Left ventricle myocardium inferior (tissue), 1 donor: ENCODE data around the gene ACTN3. TPM values are rescaled to one million over a fixed set of nuclear protein-coding genes. Genes with fewer than 3 reads are reported as not detected.

ENCODE experiments used
- DNase-seq: peaks from one replicate; pipeline ENCODE4 v3.0.0-alpha.2; 2020
- H3K27ac ChIP-seq: fragments of 200-600 bp; replicated peaks from 2 replicates; pipeline ENCODE4 v1.8.0; 2021
- H3K27me3 ChIP-seq: fragments of 200-600 bp; 2 replicates; pipeline ENCODE4 v1.8.0; 2021; ENCODE audit warnings: low read depth
- H3K36me3 ChIP-seq: fragments of 200-600 bp; 2 replicates; pipeline ENCODE4 v1.8.0; 2021
- H3K4me1 ChIP-seq: fragments of 200-600 bp; 2 replicates; pipeline ENCODE4 v1.8.0; 2021
- H3K4me3 ChIP-seq: fragments of 200-600 bp; 2 replicates; pipeline ENCODE4 v1.8.0; 2021; ENCODE audit warnings: mild to moderate bottlenecking, moderate library complexity
- H3K9me3 ChIP-seq: fragments of 200-600 bp; replicated peaks from 2 replicates; pipeline ENCODE4 v1.8.0; 2021
- intact Hi-C: fragments of 100-400 bp; cut with micrococcal nuclease; formaldehyde crosslinking; loops from one replicate; pipeline ENCODE4 v1.11.0; 2022
- total RNA-seq: library from RNA; stranded (reverse); fragmentation: NEBNext Ultra II Directional; extraction: Animal tissue kit (Norgen Biotek cat#: 25700); gene quantifications from one replicate; pipeline ENCODE4 v1.2.1, GENCODE V29; 2021
- TF ChIP-seq, protein P1 (sequence below): fragments of 200-600 bp; IDR thresholded peaks from 2 replicates; pipeline ENCODE4 v1.8.0; 2021; ENCODE audit warnings: antibody characterized with exemption, mild to moderate bottlenecking, borderline replicate concordance
- donor health status: DM: no; HTN: yes; CAD: no; lungs with severe emphysema.

The ACTN3 gene
- total RNA-seq, 1 donor from 2014 or later = not detected

DNA sequence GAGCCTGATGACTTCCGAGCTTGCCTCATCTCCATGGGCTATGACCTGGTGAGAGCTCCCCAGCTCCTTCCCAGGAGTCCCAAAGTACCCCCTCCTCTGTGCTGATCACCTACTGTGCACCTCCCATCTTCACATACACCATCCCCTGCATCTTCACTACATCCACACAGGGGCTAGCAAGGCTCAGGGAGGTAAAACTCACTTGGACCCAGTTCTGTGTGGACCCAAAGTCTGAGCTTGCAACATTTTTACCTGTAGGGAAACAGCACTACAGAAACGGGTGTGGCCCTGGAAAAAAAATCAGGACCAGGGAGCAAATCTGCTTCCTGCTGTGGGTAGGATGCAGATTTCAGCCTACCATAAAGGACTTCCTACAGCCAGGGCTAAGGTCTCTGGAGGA is 15.6 kb downstream of the ACTN3 start:
- Histone ChIP-seq H3K27ac (no peak overlapping the region), H3K36me3 (peaks cover 3% of the 10 kb centered on the region), H3K27me3 (peaks cover 20% of the 10 kb centered on the region), H3K4me3 (no peak overlapping the region), H3K9me3 (no peaks in the 10 kb centered on the region), H3K4me1 (peaks cover 10% of the 10 kb centered on the region)
- DNase-seq = no peak
- TF ChIP-seq, protein P1, sequence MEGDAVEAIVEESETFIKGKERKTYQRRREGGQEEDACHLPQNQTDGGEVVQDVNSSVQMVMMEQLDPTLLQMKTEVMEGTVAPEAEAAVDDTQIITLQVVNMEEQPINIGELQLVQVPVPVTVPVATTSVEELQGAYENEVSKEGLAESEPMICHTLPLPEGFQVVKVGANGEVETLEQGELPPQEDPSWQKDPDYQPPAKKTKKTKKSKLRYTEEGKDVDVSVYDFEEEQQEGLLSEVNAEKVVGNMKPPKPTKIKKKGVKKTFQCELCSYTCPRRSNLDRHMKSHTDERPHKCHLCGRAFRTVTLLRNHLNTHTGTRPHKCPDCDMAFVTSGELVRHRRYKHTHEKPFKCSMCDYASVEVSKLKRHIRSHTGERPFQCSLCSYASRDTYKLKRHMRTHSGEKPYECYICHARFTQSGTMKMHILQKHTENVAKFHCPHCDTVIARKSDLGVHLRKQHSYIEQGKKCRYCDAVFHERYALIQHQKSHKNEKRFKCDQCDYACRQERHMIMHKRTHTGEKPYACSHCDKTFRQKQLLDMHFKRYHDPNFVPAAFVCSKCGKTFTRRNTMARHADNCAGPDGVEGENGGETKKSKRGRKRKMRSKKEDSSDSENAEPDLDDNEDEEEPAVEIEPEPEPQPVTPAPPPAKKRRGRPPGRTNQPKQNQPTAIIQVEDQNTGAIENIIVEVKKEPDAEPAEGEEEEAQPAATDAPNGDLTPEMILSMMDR = no peak
- intact Hi-C loops = no loop called here

DNA sequence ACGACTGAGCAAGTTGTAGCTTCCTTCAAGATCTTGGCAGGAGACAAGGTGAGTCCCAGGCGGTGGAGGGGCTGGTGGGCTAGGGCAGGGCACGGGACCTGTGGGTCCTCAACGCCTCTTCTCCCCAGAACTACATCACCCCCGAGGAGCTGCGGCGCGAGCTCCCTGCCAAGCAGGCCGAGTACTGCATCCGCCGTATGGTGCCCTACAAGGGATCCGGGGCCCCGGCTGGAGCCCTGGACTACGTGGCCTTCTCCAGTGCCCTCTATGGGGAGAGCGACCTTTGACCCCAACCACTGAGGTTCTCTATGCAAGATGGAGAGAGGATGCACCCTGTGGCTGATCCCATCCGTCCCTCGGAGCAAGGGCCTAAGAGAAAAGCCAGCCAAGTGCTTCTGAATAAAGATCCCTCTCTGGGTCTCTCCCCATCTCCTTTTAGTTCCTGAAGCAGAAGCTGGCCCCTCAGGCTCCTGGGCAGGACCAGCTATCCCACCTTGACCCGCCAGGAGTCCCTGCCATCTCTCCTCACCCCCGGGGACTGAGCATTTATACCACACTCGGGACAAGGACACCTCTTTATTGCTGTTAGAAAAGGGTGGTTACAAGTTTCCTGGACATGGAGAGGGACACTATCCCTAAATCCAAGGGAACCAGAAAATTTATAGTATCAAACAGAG is 16.3 kb downstream of the ACTN3 start:
- TF ChIP-seq, protein P1 = no peak
- intact Hi-C loops = no loop called here
- H3K9me3 ChIP-seq = no peaks in the 10 kb centered on the region
- peaks cover 3% of the 10 kb centered on the region for H3K36me3 ChIP-seq
- DNase-seq = no peak
- peaks cover 16% of the 10 kb centered on the region for H3K4me1 ChIP-seq
- no peak overlapping the region for H3K27ac ChIP-seq
- H3K27me3 ChIP-seq = peaks cover 12% of the 10 kb centered on the region
- H3K4me3 ChIP-seq = no peak overlapping the region

DNA sequence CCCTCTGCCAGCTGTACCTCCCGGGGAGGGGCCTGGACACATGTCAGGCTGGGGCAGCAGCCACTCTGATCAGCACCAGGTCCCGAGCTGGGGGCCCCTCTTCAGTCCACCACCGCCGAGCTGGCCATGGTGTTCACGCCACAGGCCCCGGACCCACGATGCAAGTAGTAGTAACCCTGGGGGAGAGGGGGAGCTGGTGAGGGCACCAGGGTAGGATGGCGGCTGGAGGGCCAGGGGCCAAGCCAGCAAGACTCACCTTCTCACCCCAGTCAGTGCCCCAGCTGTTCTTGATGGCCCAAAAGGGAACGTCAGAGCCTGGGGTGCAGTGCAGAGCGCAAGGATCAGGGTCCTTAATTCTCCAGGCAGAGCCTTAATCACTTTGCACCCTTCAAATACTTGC is 17.1 kb downstream of the ACTN3 start:
- no peak overlapping the region for H3K4me3 ChIP-seq
- H3K27me3 ChIP-seq = peaks cover 4% of the 10 kb centered on the region
- DNase-seq = no peak
- H3K9me3 ChIP-seq = no peaks in the 10 kb centered on the region
- intact Hi-C loops = no loop called here
- H3K36me3 ChIP-seq = peaks cover 3% of the 10 kb centered on the region
- H3K27ac ChIP-seq = no peak overlapping the region
- peaks cover 21% of the 10 kb centered on the region for H3K4me1 ChIP-seq
- TF ChIP-seq, protein P1 = no peak

DNA sequence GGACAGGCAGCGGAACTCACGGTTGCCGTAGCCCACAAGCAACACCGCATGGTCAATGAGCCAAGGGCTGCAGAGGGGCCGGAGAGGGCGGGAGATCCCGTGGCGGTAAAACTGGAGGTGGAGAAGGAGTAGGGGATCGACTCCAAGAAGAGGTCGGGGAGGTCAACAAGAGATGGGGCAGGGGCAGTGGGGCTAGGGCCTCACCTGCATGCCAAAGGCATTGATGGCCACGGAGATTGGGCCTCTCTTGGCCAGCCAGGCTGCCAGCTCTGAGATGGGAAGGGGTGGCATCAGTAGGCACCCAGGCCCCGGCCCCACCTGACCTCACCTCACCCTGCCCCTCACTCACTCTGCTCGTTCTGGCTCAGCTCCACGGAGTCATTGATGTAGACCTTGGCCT is 17.8 kb downstream of the ACTN3 start:
- peaks cover 3% of the 10 kb centered on the region for H3K36me3 ChIP-seq
- peaks cover 17% of the 10 kb centered on the region for H3K4me1 ChIP-seq
- TF ChIP-seq, protein P1 = no peak
- no peaks in the 10 kb centered on the region for H3K27me3 ChIP-seq
- H3K9me3 ChIP-seq = no peaks in the 10 kb centered on the region
- no peak overlapping the region for H3K4me3 ChIP-seq
- intact Hi-C loops = no loop called here
- DNase-seq = no peak
- no peak overlapping the region for H3K27ac ChIP-seq

DNA sequence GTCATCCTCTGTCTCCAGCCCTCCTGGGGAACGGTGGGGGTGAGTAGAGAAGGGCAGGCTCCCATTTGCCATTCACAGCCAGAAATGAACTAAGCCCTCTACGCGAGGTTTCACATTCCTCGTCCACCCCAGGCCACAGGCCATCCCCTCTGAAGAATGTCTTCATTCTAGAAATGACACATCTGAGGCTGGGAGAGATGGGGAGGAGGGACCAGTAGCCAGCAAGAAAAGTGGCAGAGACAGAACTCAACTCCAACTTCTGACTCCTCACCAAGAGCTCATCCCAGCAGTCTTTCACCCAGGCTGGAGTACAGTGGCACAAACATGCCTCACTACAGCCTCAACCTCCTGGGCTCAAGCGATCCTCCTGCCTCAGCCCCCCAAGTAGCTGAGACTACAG is 18.3 kb downstream of the ACTN3 start:
- TF ChIP-seq, protein P1 = no peak
- H3K27ac ChIP-seq = no peak overlapping the region
- intact Hi-C loops = no loop called here

More for the DNA sequence above, 18.3 kb downstream of the ACTN3 start:
- Histone ChIP-seq H3K27me3 (no peaks in the 10 kb centered on the region), H3K4me3 (no peak overlapping the region), H3K9me3 (no peaks in the 10 kb centered on the region), H3K36me3 (peaks cover 3% of the 10 kb centered on the region), H3K4me1 (peaks cover 17% of the 10 kb centered on the region)
- no peak for DNase-seq
